Testis (tissue), 5 donors: ENCODE results near the gene SERTAD2. TPM values are rescaled to one million over a fixed set of nuclear protein-coding genes. Genes with fewer than 3 reads are reported as not detected.
A peak's percentile ranks its signal among the peaks of the same experiment; 100 is the strongest.

Experiments
- DNase-seq: peaks from one replicate; pipeline ENCODE4 v3.0.0-alpha.2; 2019
- H3K27ac ChIP-seq, 2 donors: fragments of 200-600 bp; sonication (generic); one replicate each; pipeline ENCODE4 v1.5.1; 2019
- H3K27me3 ChIP-seq: fragments of 200-600 bp; sonication (generic); one replicate; pipeline ENCODE4 v1.5.1; 2019
- H3K36me3 ChIP-seq: fragments of 200-600 bp; sonication (generic); one replicate; pipeline ENCODE4 v1.5.1; 2017; ENCODE audit warnings: low read depth; ENCODE audit errors: missing control alignments
- H3K4me1 ChIP-seq: fragments of 200-600 bp; sonication (generic); one replicate; pipeline ENCODE4 v1.5.1; 2019
- H3K4me3 ChIP-seq, 2 donors: fragments of 200-600 bp; sonication (generic); one replicate each; pipeline ENCODE4 v1.5.1; 2017 to 2019
- H3K9me3 ChIP-seq: fragments of 200-600 bp; sonication (generic); one replicate; pipeline ENCODE4 v1.5.1; 2017
- CTCF ChIP-seq, 3 experiments: fragments of 450-650 bp in 2 of 3; fragments of 200-600 bp in 1 of 3; sonication (generic) in 1 of 3; IDR thresholded peaks; one replicate each; pipeline ENCODE4 v1.5.1; 2016 to 2019; ENCODE audit warnings: antibody characterized with exemption in 3 of 3, mild to moderate bottlenecking in 2 of 3, moderate library complexity in 1 of 3
- POLR2A ChIP-seq: fragments of 450-650 bp; IDR thresholded peaks from one replicate; pipeline ENCODE4 v1.6.1; 2017; ENCODE audit warnings: antibody characterized with exemption, mild to moderate bottlenecking, moderate library complexity
- WGBS, 2 donors: methylation state at CpG; one replicate each; pipeline ENCODE4 v1.1.5; 2018; 5-methylcytosine and 5-hydroxymethylcytosine counted together
- intact Hi-C: fragments of 100-400 bp; cut with DNase I; formaldehyde crosslinking; loops from one replicate; pipeline ENCODE4 v1.15.1; 2023; ENCODE audit warnings: low total_unique reads
- long read RNA-seq, 2 donors: transcript quantifications; one replicate each; lab custom pipeline, GENCODE V29; 2026
- polyA plus RNA-seq: library from polyadenylated mRNA; stranded (reverse); fragments of 350-450 nt; fragmentation: Illumina TruSeq; extraction: RNeasy Lipid Tissue Mini Kit (QIAGEN cat#74804); gene quantifications from one replicate; pipeline ENCODE4 v1.2.3, GENCODE V29; 2014; ENCODE audit warnings: low read depth, low replicate concordance; ENCODE audit not compliant: insufficient read depth
- total RNA-seq, 2 donors: library from RNA; depleted of rRNA; stranded (reverse); fragments of >200 nt; gene quantifications; one replicate each; pipeline ENCODE4 v1.2.3, GENCODE V29; 2016

Gene SERTAD2
- 10 to 100 TPM; 41.4 to 41.7 TPM for total RNA-seq
- polyA plus RNA-seq = 24.8 TPM
- long read RNA-seq, donor 1, full-length matches to known transcripts = 15 of 15 reads
- long read RNA-seq, donor 1, partial matches to known transcripts = 0 of 15 reads
- long read RNA-seq, donor 1, other reads (novel, unspliced or antisense) = 0 of 15 reads
- long read RNA-seq, donor 2, full-length matches to known transcripts = 10 of 10 reads
- long read RNA-seq, donor 2, partial matches to known transcripts = 0 of 10 reads
- long read RNA-seq, donor 2, other reads (novel, unspliced or antisense) = 0 of 10 reads

- intact Hi-C loops = loop anchor here (5.0 kb wide), 2 partner anchors 99 to 114 kb away; no protein-coding TSS in a partner anchor
- WGBS, 2 donors = 0% methylated on average over 38 to 63 of the region's 109 CpGs
- H3K36me3 ChIP-seq = no peaks in the 10 kb centered on the region
These were observed at the start of gene SERTAD2 for GRCh38 chr2:64653109-64654062. TSS of gene SERTAD2 (minus strand) at chr2:64653913. CDS start at chr2:64636871, 17,042 bp downstream.

GRCh38 chr2:64700133-64700809 is 46.6 kb upstream of the SERTAD2 start:
- Histone ChIP-seq H3K27ac (no peak overlapping the region), H3K4me3 (no peak overlapping the region), H3K9me3 (no peaks in the 10 kb centered on the region), H3K27me3 (no peaks in the 10 kb centered on the region), H3K4me1 (peaks cover 7% of the 10 kb centered on the region), H3K36me3 (no peaks in the 10 kb centered on the region)
- intact Hi-C loops = no loop called here
- TF ChIP-seq POLR2A = no peak
- no peak for TF ChIP-seq CTCF (IDR thresholded peaks at IDR 0.05)
- no peak for DNase-seq
- WGBS, 2 donors = 94 to 99% methylated on average over 5 of the region's 5 CpGs

More at GRCh38 chr2:64653109-64654062, at the start of gene SERTAD2:
- DNase-seq = peak; percentile 88
- H3K4me3 ChIP-seq = peak within 1 kb of the TSS; percentile 98
- peak in 2 of 3 experiments; percentile 6 to 7 for TF ChIP-seq CTCF (IDR thresholded peaks at IDR 0.05)
- TF ChIP-seq POLR2A = peak; percentile 75
- peak within 1 kb of the TSS; percentile 99 for H3K27ac ChIP-seq
- H3K9me3 ChIP-seq = no peaks in the 10 kb centered on the region
- no peaks in the 10 kb centered on the region for H3K27me3 ChIP-seq
- peaks cover 39% of the 10 kb centered on the region for H3K4me1 ChIP-seq

- TF ChIP-seq CTCF (IDR thresholded peaks at IDR 0.05) (no peak), POLR2A (no peak)
- Histone ChIP-seq H3K27me3 (no peaks in the 10 kb centered on the region), H3K9me3 (no peaks in the 10 kb centered on the region), H3K27ac (no peak overlapping the region), H3K4me1 (peaks cover 7% of the 10 kb centered on the region), H3K4me3 (no peak overlapping the region), H3K36me3 (no peaks in the 10 kb centered on the region)
- WGBS, 2 donors = 85 to 93% methylated on average over 8 of the region's 8 CpGs
- DNase-seq = no peak
- intact Hi-C loops = no loop called here
These were observed 46.0 kb upstream of the SERTAD2 start for GRCh38 chr2:64699712-64700111.

- no peak for DNase-seq
- Histone ChIP-seq H3K9me3 (no peaks in the 10 kb centered on the region), H3K27me3 (no peaks in the 10 kb centered on the region), H3K27ac (no peak overlapping the region), H3K4me1 (peaks cover 7% of the 10 kb centered on the region), H3K36me3 (no peaks in the 10 kb centered on the region), H3K4me3 (no peak overlapping the region)
- intact Hi-C loops = no loop called here
- WGBS, 2 donors = 82 to 89% methylated on average over 4 of the region's 4 CpGs
- no peak for TF ChIP-seq POLR2A
- TF ChIP-seq CTCF (IDR thresholded peaks at IDR 0.05) = no peak
These were observed 45.1 kb upstream of the SERTAD2 start for GRCh38 chr2:64698668-64699444.
